Lower leg skin (tissue), 3 donors: ENCODE data around the gene SFXN1.

ENCODE experiments used
- POLR2A ChIP-seq, 2 donors: fragments of 450-650 bp; IDR thresholded peaks; one replicate each; pipeline ENCODE4 v1.6.1; 2016 to 2017; ENCODE audit warnings: antibody characterized with exemption in 2 of 2, mild to moderate bottlenecking in 1 of 2, moderate library complexity in 1 of 2
- TF ChIP-seq, protein P1 (sequence below), 3 donors: fragments of 450-650 bp; IDR thresholded peaks; one replicate each; pipeline ENCODE4 v1.5.1; 2016; ENCODE audit warnings: antibody characterized with exemption in 3 of 3, mild to moderate bottlenecking in 3 of 3, moderate library complexity in 2 of 3

DNA sequence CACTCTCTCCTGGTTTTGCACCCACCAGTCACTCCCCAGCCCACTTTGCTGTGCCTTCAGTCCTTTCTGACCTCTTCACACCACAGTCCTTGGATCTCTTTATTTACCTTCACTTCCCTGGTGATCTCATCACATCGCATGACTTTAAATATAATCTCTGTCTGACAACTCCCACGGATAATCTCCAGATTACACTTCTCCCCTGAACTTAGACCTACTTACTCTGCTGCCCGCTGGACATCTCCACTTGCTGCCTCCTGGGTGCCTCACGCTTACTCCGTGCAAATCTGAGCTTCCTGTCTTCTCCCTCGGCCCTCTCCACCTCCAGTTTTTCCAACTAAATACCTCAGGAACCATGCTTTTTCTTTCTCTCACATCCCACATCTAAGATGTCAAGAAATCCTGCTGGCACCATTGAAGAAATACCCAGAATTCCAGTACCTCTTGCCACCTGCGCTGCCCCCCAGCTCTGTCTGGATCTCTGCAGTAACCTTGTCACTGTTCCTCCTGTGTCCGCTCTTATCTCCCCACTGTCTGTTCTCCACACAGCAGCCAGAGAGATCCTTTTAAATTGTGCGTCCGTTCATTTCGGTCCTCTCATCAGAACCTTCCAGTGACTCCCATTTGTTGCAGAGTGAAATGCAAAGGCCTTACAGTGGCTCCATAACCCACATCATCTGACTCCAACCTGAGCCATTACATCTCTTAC, 9.3 kb downstream of the SFXN1 start:
- TF ChIP-seq, protein P1, sequence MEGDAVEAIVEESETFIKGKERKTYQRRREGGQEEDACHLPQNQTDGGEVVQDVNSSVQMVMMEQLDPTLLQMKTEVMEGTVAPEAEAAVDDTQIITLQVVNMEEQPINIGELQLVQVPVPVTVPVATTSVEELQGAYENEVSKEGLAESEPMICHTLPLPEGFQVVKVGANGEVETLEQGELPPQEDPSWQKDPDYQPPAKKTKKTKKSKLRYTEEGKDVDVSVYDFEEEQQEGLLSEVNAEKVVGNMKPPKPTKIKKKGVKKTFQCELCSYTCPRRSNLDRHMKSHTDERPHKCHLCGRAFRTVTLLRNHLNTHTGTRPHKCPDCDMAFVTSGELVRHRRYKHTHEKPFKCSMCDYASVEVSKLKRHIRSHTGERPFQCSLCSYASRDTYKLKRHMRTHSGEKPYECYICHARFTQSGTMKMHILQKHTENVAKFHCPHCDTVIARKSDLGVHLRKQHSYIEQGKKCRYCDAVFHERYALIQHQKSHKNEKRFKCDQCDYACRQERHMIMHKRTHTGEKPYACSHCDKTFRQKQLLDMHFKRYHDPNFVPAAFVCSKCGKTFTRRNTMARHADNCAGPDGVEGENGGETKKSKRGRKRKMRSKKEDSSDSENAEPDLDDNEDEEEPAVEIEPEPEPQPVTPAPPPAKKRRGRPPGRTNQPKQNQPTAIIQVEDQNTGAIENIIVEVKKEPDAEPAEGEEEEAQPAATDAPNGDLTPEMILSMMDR (IDR thresholded peaks at IDR 0.05), result no peak
- no peak for TF ChIP-seq POLR2A (IDR thresholded peaks at IDR 0.05)
